Nephron (organoid): ENCODE data around the gene ADAMTS15.

ENCODE experiments used
- H3K27ac Mint-ChIP-seq, 3 experiments: 2 replicates each; pipeline ENCODE4 v1.8.0; 2020; ENCODE audit warnings: mixed read lengths in 3 of 3, mild to moderate bottlenecking in 2 of 3, moderate library complexity in 1 of 3
- H3K27me3 Mint-ChIP-seq: 2 replicates; pipeline ENCODE4 v1.8.0; 2021; ENCODE audit warnings: low read depth, mild to moderate bottlenecking, moderate library complexity, mixed read lengths
- H3K36me3 Mint-ChIP-seq: 2 replicates; pipeline ENCODE4 v1.8.0; 2020; ENCODE audit warnings: low read depth, mixed read lengths
- H3K4me1 Mint-ChIP-seq: 2 replicates; pipeline ENCODE4 v1.8.0; 2020; ENCODE audit warnings: mixed read lengths
- H3K4me3 Mint-ChIP-seq, 3 experiments: 2 replicates each; pipeline ENCODE4 v1.8.0; 2020; ENCODE audit warnings: mild to moderate bottlenecking in 3 of 3, mixed read lengths in 3 of 3, moderate library complexity in 2 of 3
- H3K9me3 Mint-ChIP-seq: 2 replicates; pipeline ENCODE4 v1.8.0; 2020; ENCODE audit warnings: mixed read lengths
- CTCF ChIP-seq, 3 experiments: fragments of 200-600 bp; sonication (generic); IDR thresholded peaks; one replicate each; pipeline ENCODE4 v1.5.0; 2021; ENCODE audit warnings: antibody characterized with exemption in 3 of 3; ENCODE audit not compliant: unreplicated experiment in 3 of 3

ADAMTS15 gene

GRCh38 chr11:130424613-130425140 lies 23.8 kb upstream of the ADAMTS15 start:
- Mint-ChIP-seq H3K27me3 (peaks cover 65% of the 10 kb centered on the region), H3K9me3 (no peaks in the 10 kb centered on the region), H3K4me1 (peaks cover 19% of the 10 kb centered on the region), H3K4me3 (peak overlapping the region in 1 of 3 experiments; percentile 27), H3K36me3 (no peaks in the 10 kb centered on the region), H3K27ac (no peak overlapping the region)
- TF ChIP-seq CTCF (IDR thresholded peaks at IDR 0.05; ENCODE audit: unreplicated experiment in 3 of 3), result no peak

- Mint-ChIP-seq H3K9me3 (no peaks in the 10 kb centered on the region), H3K27me3 (peaks cover 70% of the 10 kb centered on the region), H3K36me3 (no peaks in the 10 kb centered on the region), H3K4me1 (peaks cover 18% of the 10 kb centered on the region), H3K27ac (no peak overlapping the region), H3K4me3 (peak overlapping the region; percentile 27 to 73 (median 59))
- TF ChIP-seq CTCF (IDR thresholded peaks at IDR 0.05; ENCODE audit: unreplicated experiment in 3 of 3), result no peak
Measured at GRCh38 chr11:130425156-130425555, 23.3 kb upstream of the ADAMTS15 start.

GRCh38 chr11:130426223-130426836 lies 22.1 kb upstream of the ADAMTS15 start:
- no peaks in the 10 kb centered on the region for H3K9me3 Mint-ChIP-seq
- peaks cover 77% of the 10 kb centered on the region for H3K27me3 Mint-ChIP-seq
- no peak for TF ChIP-seq CTCF (IDR thresholded peaks at IDR 0.05; ENCODE audit: unreplicated experiment in 3 of 3)
- peak overlapping the region; percentile 77 to 86 (median 86) for H3K4me3 Mint-ChIP-seq
- H3K36me3 Mint-ChIP-seq, result no peaks in the 10 kb centered on the region
- H3K4me1 Mint-ChIP-seq, result peaks cover 18% of the 10 kb centered on the region
- no peak overlapping the region for H3K27ac Mint-ChIP-seq

GRCh38 chr11:130426837-130427341 lies 21.6 kb upstream of the ADAMTS15 start:
- H3K27me3 Mint-ChIP-seq, result peaks cover 77% of the 10 kb centered on the region
- peaks cover 18% of the 10 kb centered on the region for H3K4me1 Mint-ChIP-seq
- no peak for TF ChIP-seq CTCF (IDR thresholded peaks at IDR 0.05; ENCODE audit: unreplicated experiment in 3 of 3)
- H3K9me3 Mint-ChIP-seq, result no peaks in the 10 kb centered on the region
- no peaks in the 10 kb centered on the region for H3K36me3 Mint-ChIP-seq
- peak overlapping the region in 2 of 3 experiments; percentile 10 to 21 for H3K27ac Mint-ChIP-seq
- H3K4me3 Mint-ChIP-seq, result peak overlapping the region; percentile 77 to 86 (median 86)

GRCh38 chr11:130427581-130428315 lies 20.7 kb upstream of the ADAMTS15 start:
- no peaks in the 10 kb centered on the region for H3K36me3 Mint-ChIP-seq
- H3K9me3 Mint-ChIP-seq, result no peaks in the 10 kb centered on the region
- H3K4me1 Mint-ChIP-seq, result peaks cover 18% of the 10 kb centered on the region
- peaks cover 70% of the 10 kb centered on the region for H3K27me3 Mint-ChIP-seq
- H3K4me3 Mint-ChIP-seq, result peak overlapping the region; percentile 77 to 86 (median 86)
- peak; percentile 27 to 50 (median 42) for TF ChIP-seq CTCF (IDR thresholded peaks at IDR 0.05; ENCODE audit: unreplicated experiment in 3 of 3)
- no peak overlapping the region for H3K27ac Mint-ChIP-seq
